GDM1 (cell line): Measurements from ENCODE around the gene N4BP2L2.
A peak's percentile ranks its signal among the peaks of the same experiment; 100 is the strongest.

ENCODE experiments used
- DNase-seq: peaks from one replicate; lab custom pipeline; 2025; lab: John Stamatoyannopoulos, UW

The N4BP2L2 gene

DNA sequence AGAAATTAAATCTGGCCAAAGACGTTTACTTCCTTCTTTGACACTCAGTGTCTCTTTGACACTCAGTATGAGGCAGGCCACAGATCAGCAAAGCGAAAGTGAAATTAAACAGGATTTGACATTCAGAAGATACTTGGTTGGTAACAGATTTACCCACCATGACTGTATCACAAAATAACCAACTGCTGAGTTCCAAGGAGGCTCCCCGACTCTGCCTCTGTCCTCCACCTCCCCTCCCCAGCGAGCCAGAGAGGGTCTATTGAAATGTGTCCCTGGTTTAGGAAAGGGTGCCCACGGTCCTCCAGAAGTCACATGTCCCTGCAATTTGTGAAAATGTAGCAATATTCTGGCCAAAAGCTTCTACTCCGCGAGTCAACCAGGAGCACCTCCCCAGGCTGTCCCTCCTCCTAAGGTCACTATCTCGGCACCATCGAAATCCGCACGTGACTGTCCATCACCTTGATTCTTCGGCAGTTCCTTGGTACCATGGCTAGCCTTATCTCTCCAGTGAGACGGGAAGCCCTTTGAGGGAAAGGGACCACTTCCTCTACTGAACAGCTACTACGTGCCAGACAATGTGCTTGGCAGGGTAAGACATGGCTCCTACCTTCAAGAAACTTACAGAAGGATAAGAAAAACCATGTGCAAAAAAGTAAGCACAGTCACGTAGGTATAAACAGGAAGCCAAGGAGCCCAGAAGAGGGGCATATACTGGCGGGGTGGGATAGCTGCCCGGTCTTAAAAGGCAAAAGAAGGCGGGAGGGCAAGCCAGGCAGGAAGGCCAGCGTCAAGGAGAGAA lies 112.2 kb downstream of the N4BP2L2 start:
- DNase-seq = no peak

DNA sequence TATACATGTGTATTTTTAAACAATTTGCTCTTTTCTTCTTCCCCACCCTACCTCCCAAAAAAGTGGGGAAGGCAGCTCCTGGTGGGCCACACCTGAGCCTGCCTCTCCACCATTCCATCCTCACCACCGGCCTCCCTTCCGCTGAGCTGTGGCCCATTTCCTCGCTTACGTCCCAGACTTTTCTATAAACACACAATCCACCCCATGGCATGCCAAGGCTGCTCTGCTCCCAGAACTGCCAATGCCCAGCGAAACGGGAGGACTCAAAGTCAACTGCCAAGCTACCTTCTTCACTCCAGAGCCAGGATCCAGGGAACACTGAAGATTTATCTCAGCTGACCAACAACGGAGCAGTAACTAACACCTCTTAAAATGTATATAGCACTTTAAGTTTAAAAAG lies 113.4 kb downstream of the N4BP2L2 start:
- no peak for DNase-seq

DNA sequence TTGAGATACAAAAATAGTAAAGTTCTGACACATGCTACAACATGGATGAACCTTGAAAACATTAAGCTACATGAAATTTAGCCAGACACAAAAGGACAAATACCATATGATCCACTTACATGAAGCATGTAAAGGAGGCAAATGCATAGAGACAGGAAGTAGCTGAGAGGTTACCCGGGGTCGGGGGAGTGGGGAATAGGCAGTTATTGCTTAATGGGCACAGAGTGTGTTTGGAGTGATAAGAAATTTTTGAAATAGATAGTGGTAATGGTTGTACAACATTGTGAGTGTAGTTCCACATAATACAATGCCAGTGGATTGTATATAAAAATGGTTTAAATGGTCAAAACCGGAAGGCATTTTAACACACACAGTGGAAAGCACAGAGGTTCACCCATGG lies 115.0 kb downstream of the N4BP2L2 start:
- no peak for DNase-seq

DNA sequence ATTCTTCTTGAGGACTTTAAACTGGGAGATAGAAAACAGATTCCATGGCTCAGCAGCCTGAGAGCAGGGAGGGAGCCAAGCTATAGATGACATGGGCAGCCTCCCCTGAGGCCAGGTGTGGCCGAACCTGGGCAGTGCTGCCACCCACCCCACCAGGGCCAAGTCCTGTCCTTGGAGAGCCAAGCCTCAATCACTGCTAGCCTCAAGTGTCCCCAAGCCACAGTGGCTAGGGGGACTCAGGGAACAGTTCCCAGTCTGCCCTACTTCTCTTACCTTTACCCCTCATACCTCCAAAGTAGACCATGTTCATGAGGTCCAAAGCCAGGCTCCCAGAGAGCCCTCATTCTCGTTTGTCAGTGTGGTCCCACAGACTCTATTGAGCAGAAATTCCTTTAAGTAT lies 118.7 kb downstream of the N4BP2L2 start:
- no peak for DNase-seq

DNA sequence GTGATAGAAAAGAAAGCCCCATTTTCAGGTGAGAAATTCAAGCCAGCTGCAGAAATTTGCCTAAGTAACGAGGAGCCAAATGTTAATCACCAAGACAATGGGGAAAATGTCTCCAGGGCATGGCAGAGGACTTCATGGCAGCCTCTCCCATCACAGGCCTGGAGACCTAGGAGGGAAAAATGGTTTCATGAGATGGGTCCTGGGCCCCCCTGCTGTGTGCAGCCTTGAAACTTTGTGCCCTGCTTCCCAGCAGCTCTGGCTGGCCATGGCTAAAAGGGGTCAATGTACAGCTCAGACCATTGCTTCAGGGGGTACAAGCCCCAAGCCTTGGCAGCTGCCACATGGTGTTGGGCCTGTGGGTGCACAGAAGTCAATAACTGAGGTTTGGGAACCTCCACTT lies 120.6 kb downstream of the N4BP2L2 start:
- DNase-seq = no peak

DNA sequence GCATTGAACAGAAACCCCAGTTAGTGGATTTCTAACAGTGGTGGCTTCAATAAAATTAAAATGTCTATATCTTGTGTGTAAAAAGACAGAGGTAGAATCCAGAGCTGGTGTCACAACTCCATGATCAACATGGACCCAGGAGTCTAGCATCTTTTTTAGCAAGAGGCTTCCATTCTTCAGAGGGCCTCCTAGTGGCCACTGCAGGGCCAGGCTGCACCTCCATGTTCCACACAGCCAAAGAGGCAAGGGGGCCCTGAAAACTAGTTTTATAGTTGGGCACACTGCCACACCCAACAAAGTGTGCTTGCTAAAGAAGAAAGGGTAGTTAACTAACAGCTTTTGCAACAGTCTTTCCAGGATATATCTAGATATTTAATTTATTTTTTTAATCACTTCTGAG lies 123.6 kb downstream of the N4BP2L2 start:
- DNase-seq = peak; percentile 15

DNA sequence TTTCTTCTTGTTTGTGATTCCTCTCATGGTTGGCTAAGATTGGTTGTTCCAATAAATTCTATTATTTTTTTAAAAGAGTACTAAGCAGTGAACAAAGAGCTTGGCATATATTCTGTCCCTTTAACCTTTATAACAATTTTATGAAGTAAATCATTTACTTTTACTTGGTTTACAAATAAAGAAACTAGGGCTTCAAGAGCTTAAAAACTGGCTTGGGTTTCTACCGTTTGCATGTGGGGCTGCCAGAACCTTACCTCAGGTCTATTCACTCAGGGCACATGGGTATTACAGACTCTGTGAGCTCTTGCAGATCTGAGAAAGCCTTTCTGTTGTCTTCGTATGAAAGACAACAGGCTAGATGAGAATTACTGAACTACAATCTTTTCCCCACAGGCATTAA lies 124.0 kb downstream of the N4BP2L2 start:
- DNase-seq = no peak

DNA sequence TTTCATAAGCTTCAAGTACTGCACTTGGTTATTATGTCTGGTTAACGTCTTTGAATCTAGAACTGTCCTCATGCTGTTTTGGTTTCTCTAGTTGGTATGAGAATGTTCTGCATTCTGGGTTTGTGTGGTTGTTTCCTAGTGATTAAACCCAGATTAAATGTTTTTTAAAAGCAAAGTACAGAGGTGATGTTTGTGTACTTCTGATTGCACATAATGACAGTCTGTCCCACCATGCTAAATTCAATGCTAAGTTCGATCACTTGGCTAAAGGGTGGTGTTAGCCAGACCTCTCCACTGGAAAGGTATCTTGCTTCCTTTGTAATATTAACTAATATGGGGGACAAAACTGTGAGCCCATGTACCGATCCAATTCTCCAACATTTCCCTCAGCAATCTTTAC lies 125.3 kb downstream of the N4BP2L2 start:
- no peak for DNase-seq

DNA sequence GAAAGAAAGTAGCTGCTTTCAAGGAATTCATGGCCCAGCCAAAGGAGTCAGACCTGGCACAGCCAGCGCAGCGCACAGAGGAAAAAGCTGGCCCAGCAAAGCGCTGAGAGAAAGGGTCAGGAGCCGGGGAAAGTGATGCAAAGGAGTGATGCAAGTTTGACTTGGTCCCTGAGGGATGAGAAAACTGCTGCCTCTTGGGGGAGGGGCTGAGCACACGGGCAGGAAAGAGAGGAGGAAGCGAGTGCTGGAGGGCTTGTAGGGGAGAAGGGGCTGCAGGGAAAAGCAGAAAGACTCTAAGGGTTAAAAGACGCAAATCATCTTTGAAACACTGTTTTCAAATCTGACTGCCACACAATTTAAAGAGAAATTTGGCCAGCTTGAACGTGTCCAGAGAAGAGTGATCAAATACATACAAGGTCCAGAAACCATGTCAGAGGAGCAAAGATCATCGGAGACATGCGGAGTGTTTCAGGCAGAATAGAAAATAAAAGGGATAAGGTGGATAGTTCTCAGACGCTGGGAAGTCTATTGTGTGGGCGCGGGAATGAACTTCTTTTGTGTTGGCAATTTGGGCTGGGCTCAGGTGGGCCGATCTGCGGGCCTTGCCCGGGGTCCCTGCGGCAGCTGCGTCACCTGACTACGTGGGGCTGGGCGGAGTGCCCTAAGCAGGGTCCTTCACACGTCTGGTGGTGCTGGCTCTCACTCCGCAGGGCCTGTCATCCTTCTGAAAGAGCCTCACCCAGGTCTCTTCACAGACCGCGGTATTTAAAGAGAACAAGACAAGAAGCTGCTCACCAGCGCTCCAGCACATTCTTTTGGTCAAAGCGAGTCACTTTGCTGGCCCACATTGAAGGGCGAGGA lies 128.8 kb downstream of the N4BP2L2 start:
- DNase-seq = peak; percentile 26

DNA sequence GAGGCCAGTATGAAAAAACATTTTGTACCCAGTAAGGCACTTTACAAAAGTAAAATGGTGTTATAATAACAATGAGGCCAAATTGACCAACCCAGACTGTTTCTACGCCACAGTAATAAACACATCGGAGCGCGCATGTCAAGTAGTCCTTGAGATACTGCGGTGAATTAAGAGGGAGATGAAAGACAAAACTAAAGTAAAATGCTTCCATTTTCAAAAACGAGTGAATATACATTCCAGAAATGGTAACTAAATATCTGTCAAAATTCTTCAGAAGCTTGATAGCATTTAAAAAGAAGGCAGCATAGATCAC lies 129.6 kb downstream of the N4BP2L2 start:
- no peak for DNase-seq

DNA sequence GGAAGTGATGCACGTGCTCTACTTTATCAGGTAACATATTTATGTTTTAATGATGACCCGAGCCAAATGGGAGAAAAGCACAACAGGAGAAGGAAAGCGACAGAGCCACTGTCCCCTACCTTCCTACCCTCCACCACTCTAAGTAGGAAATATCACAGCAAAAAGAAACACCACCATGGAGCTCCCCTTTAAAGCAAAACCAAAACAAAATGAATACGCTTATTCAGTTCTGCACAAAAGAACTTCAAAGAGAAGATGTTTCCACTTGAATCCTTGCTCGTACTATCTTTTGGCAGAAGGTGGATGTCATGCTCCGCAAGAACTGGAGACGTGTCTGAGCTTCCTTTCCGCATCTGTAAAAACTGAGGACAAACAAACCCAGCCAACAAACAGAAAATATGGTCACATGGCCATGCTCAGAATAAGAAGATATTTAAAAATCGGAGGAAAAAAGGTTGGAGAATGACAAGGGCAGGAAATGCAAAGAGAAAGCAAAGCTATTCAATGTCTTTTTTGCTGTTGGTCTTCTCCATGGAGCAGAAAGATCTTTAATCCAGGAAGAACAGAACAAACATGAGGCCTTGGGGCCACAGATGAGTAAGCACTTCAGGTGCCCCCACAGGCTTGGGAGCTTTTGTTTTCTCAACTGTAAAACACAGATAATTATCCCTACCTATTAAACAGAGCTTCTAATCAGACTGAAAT lies 130.1 kb downstream of the N4BP2L2 start:
- DNase-seq = no peak

DNA sequence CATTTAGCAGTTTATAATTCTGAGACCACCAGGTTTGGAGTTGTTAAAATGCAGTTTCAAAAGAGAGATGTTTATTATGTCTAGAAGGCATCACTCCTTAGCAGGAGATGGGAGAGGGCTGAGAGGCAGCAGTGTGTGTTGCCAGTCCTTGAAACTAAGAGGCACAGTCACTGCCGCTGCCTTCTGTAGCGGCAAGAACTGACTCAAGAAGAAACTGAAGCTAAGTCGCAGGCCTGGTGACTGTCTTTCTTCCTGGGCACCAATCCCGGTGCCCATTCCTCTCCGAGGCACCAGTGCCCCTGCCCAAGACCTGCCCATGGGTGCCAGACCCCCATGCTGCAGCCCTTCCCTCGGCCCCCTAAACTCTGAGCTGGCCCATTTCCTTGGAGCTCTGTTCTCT lies 130.7 kb downstream of the N4BP2L2 start:
- DNase-seq = no peak

DNA sequence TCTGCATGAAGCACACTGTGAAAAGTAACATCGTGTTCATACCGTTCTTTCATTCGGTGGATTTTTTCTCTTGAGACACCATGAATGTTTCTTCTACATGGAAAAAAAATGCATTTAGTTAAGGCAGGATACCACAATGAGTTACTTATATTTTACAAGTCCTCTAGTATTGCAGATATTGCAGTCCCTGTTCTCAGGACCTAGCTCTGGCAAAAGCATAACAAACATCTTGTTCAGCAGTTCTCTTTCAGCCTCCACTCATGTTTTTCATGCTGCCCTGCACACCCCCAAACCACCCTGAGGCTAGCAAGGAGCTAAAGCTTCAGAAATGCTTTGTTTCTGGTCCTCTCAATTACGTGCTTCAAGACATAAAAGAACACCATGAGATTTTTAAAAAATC lies 135.5 kb downstream of the N4BP2L2 start:
- DNase-seq = no peak

DNA sequence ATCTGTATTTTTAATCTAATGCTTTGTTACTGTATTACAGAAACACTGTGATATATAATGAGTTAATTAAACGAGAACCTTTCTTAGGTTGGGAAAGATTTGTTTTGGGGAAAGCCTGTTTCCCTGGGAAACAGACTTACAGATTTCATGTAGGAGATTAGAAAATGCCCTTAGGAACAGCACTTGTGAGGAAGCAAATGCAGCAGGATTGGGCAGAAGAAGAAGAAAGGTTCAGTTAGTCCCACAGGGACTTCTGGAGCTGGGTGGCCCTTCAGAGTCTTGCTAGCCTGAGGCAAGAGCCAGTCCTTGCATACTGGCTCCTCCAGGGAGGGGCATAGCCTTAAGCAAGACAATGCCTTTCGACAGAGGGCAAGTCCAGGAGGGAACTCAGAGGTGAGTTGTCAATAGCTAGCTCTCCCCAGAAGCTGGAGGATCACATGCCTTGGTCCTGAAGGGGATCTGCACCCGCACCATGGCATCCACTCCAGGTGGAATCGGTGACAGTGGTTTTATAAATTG lies 147.4 kb downstream of the N4BP2L2 start:
- no peak for DNase-seq

DNA sequence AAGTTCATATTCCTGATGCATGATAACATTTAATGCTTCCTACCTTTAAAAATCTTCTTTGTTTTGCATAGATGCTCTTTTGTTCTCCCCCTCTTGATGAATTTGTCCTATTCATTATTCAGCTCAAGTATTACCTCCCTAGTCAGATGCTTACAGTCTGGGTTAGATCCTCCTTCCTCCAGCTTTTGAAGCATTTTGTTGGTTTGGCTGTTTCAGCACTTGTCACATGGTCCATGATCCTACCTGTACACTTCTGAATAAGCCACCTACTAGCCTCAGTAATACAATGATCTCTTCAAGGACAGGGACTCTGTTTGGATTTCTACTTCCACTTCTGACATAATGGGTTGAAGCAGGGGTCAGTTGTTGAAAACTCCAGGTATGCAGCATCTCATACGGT lies 148.1 kb downstream of the N4BP2L2 start:
- no peak for DNase-seq

DNA sequence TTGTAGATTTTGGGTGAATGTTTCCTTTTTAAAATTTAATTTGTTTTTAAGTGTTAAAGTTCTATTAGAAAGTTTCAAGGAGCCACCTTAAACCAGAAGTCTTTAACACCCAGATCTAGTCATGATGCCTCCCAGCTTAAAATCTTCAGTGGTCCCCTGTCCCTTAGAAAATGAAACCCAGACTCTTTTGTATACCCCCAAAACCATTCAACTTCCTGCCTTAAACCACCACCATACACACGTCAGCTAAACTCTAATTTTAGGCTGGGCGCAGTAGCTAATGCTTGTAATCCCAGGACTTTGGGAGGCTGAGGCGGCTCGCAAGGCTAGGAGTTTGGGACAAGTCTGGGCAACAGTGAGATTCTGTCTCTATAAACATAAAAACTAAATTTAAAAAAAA lies 148.5 kb downstream of the N4BP2L2 start:
- no peak for DNase-seq

DNA sequence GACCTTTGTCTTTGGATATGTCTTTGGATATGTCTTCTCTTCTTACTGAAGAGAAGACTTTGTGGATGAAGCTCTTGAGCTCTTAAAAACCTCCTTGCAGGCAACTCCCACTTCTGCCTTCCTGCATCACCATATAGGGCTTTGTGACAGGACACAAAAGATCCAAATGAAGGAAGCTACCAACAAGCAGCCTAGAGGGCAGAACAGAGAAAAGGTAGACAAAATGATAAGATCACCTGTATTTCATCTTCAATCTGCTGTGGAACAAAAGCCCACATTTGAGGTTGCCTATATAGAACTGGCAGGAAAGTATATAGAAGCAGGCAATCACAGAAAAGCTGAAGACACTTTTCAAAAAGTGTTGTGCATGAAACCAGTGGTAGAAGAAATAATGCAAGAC lies 153.2 kb downstream of the N4BP2L2 start:
- no peak for DNase-seq

DNA sequence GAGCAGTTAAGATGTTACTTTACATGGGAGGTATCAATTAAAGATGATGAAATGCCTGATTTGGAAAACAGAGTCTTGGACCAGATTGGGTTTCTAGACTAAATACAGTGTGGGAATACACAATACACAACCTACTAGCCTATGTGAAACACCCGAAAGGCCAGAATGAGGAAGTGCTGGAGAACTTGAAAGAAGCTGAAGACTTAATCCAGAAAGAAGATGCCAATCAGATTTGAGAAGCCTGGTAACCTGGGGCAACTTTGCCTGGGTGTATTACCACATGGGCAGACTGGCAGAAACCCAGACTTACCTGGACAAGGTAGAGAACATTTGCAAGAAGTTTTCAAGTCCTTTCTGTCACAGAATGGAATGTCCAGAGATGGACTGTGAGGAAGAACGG lies 153.9 kb downstream of the N4BP2L2 start:
- no peak for DNase-seq

DNA sequence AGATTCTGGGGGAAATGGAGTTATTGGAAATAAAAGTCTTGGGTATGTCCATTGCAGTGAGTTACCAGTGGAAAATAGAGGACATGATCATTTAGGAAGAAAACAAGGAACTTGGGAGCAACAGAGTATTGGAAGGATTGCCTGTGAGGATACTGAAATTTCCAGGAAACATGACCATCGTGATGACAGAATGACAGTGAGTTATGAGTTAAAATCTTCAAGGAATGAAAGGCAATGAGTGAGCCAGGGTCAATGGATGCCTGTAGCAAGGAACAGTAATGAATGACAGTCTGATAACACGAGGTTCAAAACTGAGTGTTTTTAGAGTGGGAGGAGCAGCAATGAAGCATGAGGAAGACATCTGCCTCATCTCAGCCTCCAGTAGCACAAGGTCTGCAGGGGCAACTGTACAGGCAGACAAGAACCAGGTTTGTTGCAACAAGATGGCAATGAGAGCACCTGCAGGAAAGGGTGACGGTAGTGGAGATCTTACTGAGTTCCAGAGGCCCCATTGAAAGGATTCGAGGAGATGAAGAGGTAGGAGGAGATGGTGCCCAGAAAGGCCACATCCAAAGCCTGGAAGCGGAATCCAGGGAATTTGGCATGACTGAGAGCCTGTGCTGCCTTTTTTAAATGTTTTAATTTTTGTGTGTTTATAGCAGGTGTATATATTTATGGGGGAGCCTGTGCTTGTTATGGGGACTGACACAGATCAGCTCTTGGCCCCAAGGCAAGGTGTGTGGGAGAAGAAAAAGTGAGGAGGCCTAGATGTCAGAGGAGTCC lies 154.6 kb downstream of the N4BP2L2 start:
- DNase-seq = no peak
